Endothelial cell of umbilical vein (primary cell): ENCODE results near the gene ZNF511.

Source experiments
- CTCF ChIP-seq, 2 donors: IDR thresholded peaks; 1 replicate in 1 of 2; 2 replicates in 1 of 2; pipeline ENCODE4 v1.5.1; 2011; ENCODE audit warnings: low read length in 2 of 2, mild to moderate bottlenecking in 2 of 2, moderate library complexity in 2 of 2, control low read depth in 1 of 2, inconsistent platforms in 1 of 2, low read depth in 1 of 2; ENCODE audit not compliant: insufficient read depth in 1 of 2; ENCODE audit errors: extremely low read depth in 1 of 2
- POLR2AphosphoS5 ChIP-seq: IDR thresholded peaks from 2 replicates; pipeline ENCODE4 v1.6.1; 2012; ENCODE audit warnings: low read depth, mild to moderate bottlenecking, control low read depth, low read length, moderate library complexity; ENCODE audit not compliant: insufficient read depth

DNA sequence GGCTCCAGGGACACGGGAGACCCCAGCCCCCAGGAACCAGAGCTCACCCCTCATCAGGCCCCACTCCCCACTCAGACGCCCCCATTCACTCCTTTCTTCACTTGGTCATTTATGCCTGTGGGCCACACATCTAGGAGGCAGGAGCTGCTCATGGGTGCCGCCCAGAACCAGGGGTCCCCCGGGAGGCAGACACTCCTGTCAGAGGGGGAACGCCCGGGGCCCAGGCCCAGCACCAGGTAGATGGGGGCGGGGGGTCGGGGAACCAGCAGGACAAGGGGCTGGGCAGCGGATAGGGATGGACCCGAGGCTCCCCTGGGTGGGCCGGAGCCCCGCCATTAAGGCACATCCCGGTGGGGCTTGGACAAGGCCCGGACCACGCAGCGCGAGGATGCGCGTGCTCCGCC lies 16.1 kb downstream of the ZNF511 start:
- TF ChIP-seq CTCF (IDR thresholded peaks at IDR 0.05; ENCODE audit: extremely low read depth in 1 of 2, insufficient read depth in 1 of 2, low read depth in 1 of 2, low read length in 2 of 2), result no peak
- TF ChIP-seq POLR2AphosphoS5, result no peak
